ENCODE measurements around the gene LRRC3. TPM values are rescaled to one million over a fixed set of nuclear protein-coding genes. Genes with fewer than 3 reads are reported as not detected.
"Not testable (repeated sequence)": the region's sequence is repeated elsewhere in the genome, so short reads cannot be mapped to it uniquely, and the experiment has no call there.

Gene LRRC3
- total and polyA plus RNA-seq, 2 of the 8 experiments (the other 6 are each of a cell fraction or from before 2014, with no cell fraction given) = 3.1 to 5.4 TPM

DNA sequence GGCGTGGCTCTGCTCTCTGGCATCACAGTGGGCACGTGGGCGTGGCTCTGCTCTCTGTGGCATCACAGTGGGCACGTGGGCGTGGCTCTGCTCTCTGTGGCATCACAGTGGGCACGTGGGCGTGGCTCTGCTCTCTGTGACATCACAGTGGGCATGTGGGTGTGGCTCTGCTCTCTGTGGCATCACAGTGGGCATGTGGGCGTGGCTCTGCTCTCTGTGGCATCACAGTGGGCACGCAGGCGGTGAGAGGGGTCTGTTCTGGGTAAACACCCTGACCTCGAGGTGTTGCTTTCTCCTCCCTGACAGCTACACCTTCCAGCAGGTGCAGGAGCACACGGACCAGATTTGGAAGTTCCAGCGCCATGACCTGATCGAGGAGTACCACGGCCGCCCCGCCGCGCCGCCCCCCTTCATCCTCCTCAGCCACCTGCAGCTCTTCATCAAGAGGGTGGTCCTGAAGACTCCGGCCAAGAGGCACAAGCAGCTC is 37.6 kb upstream of the LRRC3 start:
- H3K14ac ChIP-seq (ENCODE audit: insufficient read length); H2BK20ac ChIP-seq (ENCODE audit: low read length); H3K4me2 ChIP-seq (ENCODE audit: insufficient read depth in 1 of 2, low read depth in 2 of 2, low read length in 2 of 2); POLR2A ChIA-PET (ENCODE audit: partially characterized antibody); H2BK12ac ChIP-seq (ENCODE audit: low read depth, low read length); H3K4me1 ChIP-seq (replicated peaks in 1 of 4; ENCODE audit: control insufficient read depth in 3 of 4, insufficient read depth in 4 of 4, low read length in 3 of 4); H4K91ac ChIP-seq (replicated peaks; ENCODE audit: insufficient read length, low read length); CTCF ChIA-PET (ENCODE audit: partially characterized antibody); H2AK5ac ChIP-seq (ENCODE audit: low read depth, low read length); H3K27ac ChIP-seq (ENCODE audit: low read depth, low read length); H4K20me1 ChIP-seq (replicated peaks in 1 of 2; ENCODE audit: control insufficient read depth in 1 of 2, insufficient read depth in 2 of 2, low read length in 2 of 2); H3K9ac ChIP-seq (replicated peaks in 1 of 4; ENCODE audit: extremely low read depth in 1 of 4, low read depth in 3 of 4, low read length in 3 of 4); H3K79me1 ChIP-seq (ENCODE audit: low read depth, low read length); H3K36me3 ChIP-seq (ENCODE audit: control insufficient read depth in 2 of 4, insufficient read depth in 4 of 4, low read length in 3 of 4); H3K23ac ChIP-seq (ENCODE audit: insufficient read length); FAIRE-seq; H2BK120ac ChIP-seq (replicated peaks; ENCODE audit: low read depth, low read length); H4K8ac ChIP-seq (ENCODE audit: extremely low read depth, insufficient read depth, low read length); H3K4ac ChIP-seq (replicated peaks; ENCODE audit: insufficient read length, low read depth, low read length); H4K5ac ChIP-seq (ENCODE audit: insufficient read length, low read depth, low read length); H2BK15ac ChIP-seq (ENCODE audit: low read length); H2AFZ ChIP-seq (ENCODE audit: low read length); H2BK5ac ChIP-seq (ENCODE audit: low read depth, low read length); H3K27me3 ChIP-seq (replicated peaks in 1 of 4; ENCODE audit: control insufficient read depth in 3 of 4, extremely low read depth in 1 of 4, insufficient read depth in 3 of 4, low read length in 3 of 4); H3K56ac ChIP-seq (replicated peaks; ENCODE audit: insufficient read length, low read depth, low read length); DNase-seq (ENCODE audit: low read depth in 1 of 2, low spot score in 2 of 2); H3K4me3 ChIP-seq (ENCODE audit: extremely low read depth in 1 of 4, insufficient read depth in 2 of 4, low read depth in 3 of 4, low read length in 4 of 4); H3K79me2 ChIP-seq (ENCODE audit: control insufficient read depth in 1 of 2, insufficient read depth in 2 of 2, low read length in 2 of 2); H3K18ac ChIP-seq (ENCODE audit: extremely low read depth, low read length): not testable (repeated sequence)
- H3K23me2 ChIP-seq (ENCODE audit: low read depth, low read length) = peaks cover 10% of the 10 kb centered on the region; the same call in 1 of the 2 replicates
- H3K9me3 ChIP-seq (ENCODE audit: insufficient read depth in 2 of 2, low read depth in 1 of 2, low read length in 1 of 2) = peaks cover 21 to 36% of the 10 kb centered on the region in 2 experiments
- WGBS, 2 experiments (ENCODE audit: extremely low coverage in 1 of 2, insufficient coverage in 1 of 2, insufficient read length in 1 of 2, insufficient replicate concordance in 2 of 2, low coverage in 1 of 2, low lambda C conversion rate in 2 of 2, missing lambda C conversion rate in 1 of 2) = 84% methylated on average over 15 of the region's 21 CpGs; no CpG with 5 or more reads in 1 of the 2 experiments

Measured in H1 (cell line).